HCT116 (cell line): Measurements from ENCODE around the gene USH1C. TPM values are rescaled to one million over a fixed set of nuclear protein-coding genes. Genes with fewer than 3 reads are reported as not detected.

Experiments used
- ATAC-seq: fragments of 200-7000 bp; cut with Tn5 transposase; 2 replicates; pipeline ENCODE4 v1.9.1; 2020; ENCODE audit warnings: mild to moderate bottlenecking, moderate library complexity
- BruUV-seq: library from RNA; stranded (reverse); fragments of 400-500 nt; replicated peaks from 2 replicates; lab custom pipeline; 2021; lab: Mats Ljungman, UMichigan
- CTCF ChIA-PET: fragments of 300-600 bp; sonication (Branson Sonifier 250); formaldehyde crosslinking; loops from one replicate; lab custom pipeline; 2021; ENCODE audit warnings: antibody characterized with exemption; lab: Charles Lee
- POLR2A ChIA-PET: fragments of 300-600, 350-600 bp; sonication (Branson Sonifier 250); formaldehyde crosslinking; loops from one replicate; lab custom pipeline; 2021; ENCODE audit warnings: antibody characterized with exemption; lab: Charles Lee
- RAD21 ChIA-PET, 2 experiments: fragments of 300-600 bp; sonication (Branson Sonifier 250); formaldehyde crosslinking; loops; one replicate each; lab custom pipeline; 2023; ENCODE audit warnings: low total read pairs in 2 of 2; ENCODE audit not compliant: uncharacterized antibody in 2 of 2, unreplicated experiment in 2 of 2, low non-redundant PET in 1 of 2; lab: Charles Lee
- DNase-seq: peaks from one replicate; pipeline ENCODE4 v3.0.0-alpha.2; 2010; ENCODE audit warnings: low read depth, low spot score
- H2AFZ ChIP-seq: fragments of 200-600 bp; shearing (Covaris generic), sonication (generic); 2 replicates; pipeline ENCODE4 v1.6.1; 2017; ENCODE audit warnings: low read depth, mixed run types, mixed read lengths, antibody characterized with exemption, low read length; ENCODE audit not compliant: poor library complexity, severe bottlenecking
- H3K27ac ChIP-seq: 2 replicates; pipeline ENCODE4 v1.5.1; 2012; ENCODE audit warnings: low read depth, low read length
- H3K27me3 ChIP-seq: fragments of 200-600 bp; sonication (generic); 2 replicates; pipeline ENCODE4 v1.6.1; 2016; ENCODE audit warnings: mixed run types, low read length, mixed read lengths; ENCODE audit not compliant: insufficient read depth
- H3K36me3 ChIP-seq, 2 experiments: fragments of 200-500 bp in 1 of 2; fragments of 200-600 bp in 1 of 2; sonication (Bioruptor generic) in 1 of 2; sonication (generic) in 1 of 2; 2 replicates each; pipeline versions ENCODE4 v1.5.1 to v1.6.1; 2014 to 2016; ENCODE audit warnings: low read length in 2 of 2, inconsistent platforms in 1 of 2, mixed read lengths in 1 of 2, mixed run types in 1 of 2; ENCODE audit not compliant: insufficient read depth in 2 of 2, control insufficient read depth in 1 of 2
- H3K4me1 ChIP-seq, 2 experiments: fragments of 200-600 bp in 1 of 2; sonication (generic) in 1 of 2; 2 replicates each; pipeline versions ENCODE4 v1.5.1 to v1.6.1; 2012 to 2017; ENCODE audit warnings: low read length in 2 of 2, inconsistent platforms in 1 of 2, mild to moderate bottlenecking in 1 of 2, mixed read lengths in 1 of 2, mixed run types in 1 of 2, moderate library complexity in 1 of 2; ENCODE audit not compliant: insufficient read depth in 2 of 2, control insufficient read depth in 1 of 2
- H3K4me2 ChIP-seq: fragments of 200-600 bp; sonication (generic); 2 replicates; pipeline ENCODE4 v1.6.1; 2017; ENCODE audit warnings: mixed run types, low read length, mixed read lengths
- H3K4me3 ChIP-seq, 2 experiments: fragments of 200-600 bp in 1 of 2; sonication (generic) in 1 of 2; replicated peaks in 1 of 2; 2 replicates each; pipeline ENCODE4 v1.5.1; 2011 to 2016; ENCODE audit warnings: low read length in 2 of 2, control low read depth in 1 of 2, low read depth in 1 of 2, mild to moderate bottlenecking in 1 of 2, mixed read lengths in 1 of 2, mixed run types in 1 of 2
- H3K79me2 ChIP-seq: fragments of 200-600 bp; sonication (generic); 2 replicates; pipeline ENCODE4 v1.6.1; 2017; ENCODE audit warnings: mild to moderate bottlenecking, mixed run types, low read length, moderate library complexity, mixed read lengths; ENCODE audit not compliant: insufficient read depth
- H3K9ac ChIP-seq: fragments of 200-600 bp; sonication (generic); 2 replicates; pipeline ENCODE4 v1.6.1; 2016; ENCODE audit warnings: low read length, mixed read lengths
- H3K9me2 ChIP-seq: fragments of 200-600 bp; sonication (generic), shearing (Covaris generic); 2 replicates; pipeline ENCODE4 v1.6.1; 2017; ENCODE audit warnings: mixed run types, mild to moderate bottlenecking, moderate library complexity; ENCODE audit not compliant: insufficient read depth
- H3K9me3 ChIP-seq, 2 experiments: fragments of 200-500 bp in 1 of 2; fragments of 200-600 bp in 1 of 2; sonication (Bioruptor generic) in 1 of 2; sonication (generic) in 1 of 2; 2 replicates each; pipeline ENCODE4 v1.6.1; 2014 to 2017; ENCODE audit warnings: low read length in 2 of 2, mixed read lengths in 2 of 2, inconsistent platforms in 1 of 2, low read depth in 1 of 2, mild to moderate bottlenecking in 1 of 2, mixed run types in 1 of 2, moderate library complexity in 1 of 2; ENCODE audit not compliant: control insufficient read depth in 1 of 2, insufficient read depth in 1 of 2
- H4K20me1 ChIP-seq: fragments of 200-600 bp; sonication (generic), shearing (Covaris generic); 2 replicates; pipeline ENCODE4 v1.6.1; 2017; ENCODE audit warnings: mixed run types, mild to moderate bottlenecking, moderate library complexity; ENCODE audit not compliant: insufficient read depth
- ATF3 ChIP-seq: IDR thresholded peaks from 2 replicates; pipeline ENCODE4 v1.6.1; 2012
- CEBPB ChIP-seq: IDR thresholded peaks from 2 replicates; pipeline ENCODE4 v1.6.1; 2012; ENCODE audit warnings: low read depth
- CTCF ChIP-seq, 3 experiments: fragments of 200-600 bp in 1 of 3; sonication (generic) in 1 of 3; IDR thresholded peaks in 2 of 3; conservative IDR thresholded peaks in 1 of 3; 2 replicates each; pipeline ENCODE4 v1.5.1; 2012 to 2017; ENCODE audit warnings: low read depth in 2 of 3, low read length in 2 of 3, antibody characterized with exemption in 1 of 3, borderline replicate concordance in 1 of 3, control low read depth in 1 of 3, mild to moderate bottlenecking in 1 of 3, mixed read lengths in 1 of 3, mixed run types in 1 of 3, moderate library complexity in 1 of 3; ENCODE audit not compliant: insufficient read depth in 1 of 3
- EGR1 ChIP-seq: IDR thresholded peaks from 2 replicates; pipeline ENCODE4 v1.6.1; 2012; ENCODE audit warnings: low read depth
- ELF1 ChIP-seq: IDR thresholded peaks from 2 replicates; pipeline ENCODE4 v1.6.1; 2012; ENCODE audit warnings: low read depth, borderline replicate concordance
- FOSL1 ChIP-seq: IDR thresholded peaks from 2 replicates; pipeline ENCODE4 v1.6.1; 2012; ENCODE audit warnings: low read depth
- JUND ChIP-seq: IDR thresholded peaks from 2 replicates; pipeline ENCODE4 v1.6.1; 2012
- MAX ChIP-seq: IDR thresholded peaks from 2 replicates; pipeline ENCODE4 v1.6.1; 2012
- POLR2A ChIP-seq: IDR thresholded peaks from 2 replicates; pipeline ENCODE4 v1.7.0; 2011; ENCODE audit warnings: borderline replicate concordance; ENCODE audit not compliant: insufficient read depth, insufficient read length; ENCODE audit errors: extremely low read depth
- POLR2AphosphoS5 ChIP-seq: IDR thresholded peaks from 2 replicates; pipeline ENCODE4 v1.6.1; 2011; ENCODE audit warnings: mild to moderate bottlenecking, low read depth, low read length, moderate library complexity
- REST ChIP-seq: IDR thresholded peaks from 2 replicates; pipeline ENCODE4 v1.6.1; 2012; ENCODE audit warnings: low read depth
- intact Hi-C: fragments of 100-400 bp; cut with micrococcal nuclease; formaldehyde crosslinking; loops from 2 replicates; pipeline ENCODE4 v1.10.0; 2022
- total RNA-seq: library from RNA; stranded (reverse); gene quantifications from one replicate; pipeline ENCODE4 v1.2.1, GENCODE V29; 2021; ENCODE audit not compliant: unreplicated experiment

USH1C gene
- total RNA-seq, 1 experiment from 2014 or later = 13.4 TPM

GRCh38 chr11:17579451-17579850, 35.2 kb upstream of the USH1C start:
- POLR2A ChIA-PET = no interaction called here

More at GRCh38 chr11:17579451-17579850, 35.2 kb upstream of the USH1C start:
- Histone ChIP-seq H3K79me2 (no peaks in the 10 kb centered on the region), H3K9ac (no peak overlapping the region), H3K9me2 (no peaks in the 10 kb centered on the region), H2AFZ (no peak overlapping the region), H3K4me3 (no peak overlapping the region), H4K20me1 (no peaks in the 10 kb centered on the region), H3K27ac (no peak overlapping the region), H3K27me3 (no peaks in the 10 kb centered on the region), H3K36me3 (no peaks in the 10 kb centered on the region), H3K4me2 (no peak overlapping the region), H3K9me3 (no peaks in the 10 kb centered on the region), H3K4me1 (no peaks in the 10 kb centered on the region)
- ChIA-PET RAD21 (no interaction called here), CTCF (no interaction called here)
- intact Hi-C loops = no loop called here
- DNase-seq (no peak), ATAC-seq (no peak)
- BruUV-seq = no TSS peak
- TF ChIP-seq JUND (no peak), CTCF (IDR thresholded peaks at IDR 0.05 in 2 of 3, conservative IDR thresholded peaks at IDR 0.05 in 1 of 3; ENCODE audit: borderline replicate concordance in 1 of 3, insufficient read depth in 1 of 3, low read depth in 2 of 3, low read length in 2 of 3) (no peak), REST (no peak), POLR2A (no peak), ELF1 (no peak), ATF3 (no peak), FOSL1 (no peak), EGR1 (no peak), CEBPB (no peak), POLR2AphosphoS5 (no peak), MAX (no peak)
